ENCODE data around the gene CERS1. TPM values are rescaled to one million over a fixed set of nuclear protein-coding genes. Genes with fewer than 3 reads are reported as not detected.

Gene CERS1
- total and polyA plus RNA-seq, 9 donors: 0.36 to 2.6 (median 1.2) TPM

DNA sequence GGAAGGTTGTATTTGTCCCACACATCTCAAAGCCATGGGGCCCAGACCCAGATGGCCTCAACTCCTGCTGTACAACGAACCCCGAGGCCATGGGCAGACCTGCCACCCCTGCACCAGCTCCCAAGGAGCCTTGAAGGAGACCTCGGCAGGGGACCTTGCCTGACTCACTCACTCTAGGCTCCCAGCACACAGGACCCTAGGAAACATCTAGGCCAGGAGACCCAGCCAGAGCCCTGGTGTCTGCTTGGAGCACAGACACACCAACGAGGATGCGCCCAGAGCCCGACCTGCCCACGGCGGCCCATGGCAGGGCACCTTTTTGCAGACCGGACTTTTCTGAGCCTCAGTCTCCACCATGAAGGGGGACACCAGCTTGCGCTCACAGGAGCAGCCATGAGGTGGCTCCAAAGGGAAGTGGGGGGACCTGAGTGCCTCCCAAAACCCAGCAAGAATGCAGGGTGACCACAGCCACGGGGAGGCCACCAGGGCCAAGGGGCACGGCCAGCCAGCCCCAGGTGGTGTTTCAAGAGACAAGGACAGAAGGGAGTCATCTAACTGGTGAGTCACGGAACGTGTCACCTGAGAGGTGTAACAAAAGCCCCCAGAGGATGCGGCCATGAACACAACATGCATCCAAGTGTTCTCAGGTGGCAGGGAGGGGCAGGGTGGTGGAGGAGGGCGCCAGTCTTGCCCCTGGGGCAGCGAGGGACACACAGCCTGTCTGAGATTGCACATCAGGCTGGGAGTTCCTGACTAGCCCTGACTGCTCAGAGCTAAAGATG lies 4.9 kb upstream of the CERS1 start:
- no peaks in the 10 kb centered on the region for H3K9me3 ChIP-seq
- TF ChIP-seq POLR2A (IDR thresholded peaks at IDR 0.05) (no peak), EP300 (IDR thresholded peaks at IDR 0.05) (no peak)
- TF ChIP-seq, protein P1, sequence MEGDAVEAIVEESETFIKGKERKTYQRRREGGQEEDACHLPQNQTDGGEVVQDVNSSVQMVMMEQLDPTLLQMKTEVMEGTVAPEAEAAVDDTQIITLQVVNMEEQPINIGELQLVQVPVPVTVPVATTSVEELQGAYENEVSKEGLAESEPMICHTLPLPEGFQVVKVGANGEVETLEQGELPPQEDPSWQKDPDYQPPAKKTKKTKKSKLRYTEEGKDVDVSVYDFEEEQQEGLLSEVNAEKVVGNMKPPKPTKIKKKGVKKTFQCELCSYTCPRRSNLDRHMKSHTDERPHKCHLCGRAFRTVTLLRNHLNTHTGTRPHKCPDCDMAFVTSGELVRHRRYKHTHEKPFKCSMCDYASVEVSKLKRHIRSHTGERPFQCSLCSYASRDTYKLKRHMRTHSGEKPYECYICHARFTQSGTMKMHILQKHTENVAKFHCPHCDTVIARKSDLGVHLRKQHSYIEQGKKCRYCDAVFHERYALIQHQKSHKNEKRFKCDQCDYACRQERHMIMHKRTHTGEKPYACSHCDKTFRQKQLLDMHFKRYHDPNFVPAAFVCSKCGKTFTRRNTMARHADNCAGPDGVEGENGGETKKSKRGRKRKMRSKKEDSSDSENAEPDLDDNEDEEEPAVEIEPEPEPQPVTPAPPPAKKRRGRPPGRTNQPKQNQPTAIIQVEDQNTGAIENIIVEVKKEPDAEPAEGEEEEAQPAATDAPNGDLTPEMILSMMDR (IDR thresholded peaks at IDR 0.05): no peak
- intact Hi-C loops (cut with DNase I): no loop called here
- H3K4me3 ChIP-seq: no peak overlapping the region
- no peaks in the 10 kb centered on the region for H3K36me3 ChIP-seq
- peaks cover 1% of the 10 kb centered on the region for H3K4me1 ChIP-seq (ENCODE audit: insufficient read depth)
- no peak for DNase-seq
- 84 to 91% (median 86%) methylated on average over 17 of the region's 17 CpGs for WGBS, 3 donors
- no peak overlapping the region for H3K27ac ChIP-seq
- no peaks in the 10 kb centered on the region for H3K27me3 ChIP-seq

DNA sequence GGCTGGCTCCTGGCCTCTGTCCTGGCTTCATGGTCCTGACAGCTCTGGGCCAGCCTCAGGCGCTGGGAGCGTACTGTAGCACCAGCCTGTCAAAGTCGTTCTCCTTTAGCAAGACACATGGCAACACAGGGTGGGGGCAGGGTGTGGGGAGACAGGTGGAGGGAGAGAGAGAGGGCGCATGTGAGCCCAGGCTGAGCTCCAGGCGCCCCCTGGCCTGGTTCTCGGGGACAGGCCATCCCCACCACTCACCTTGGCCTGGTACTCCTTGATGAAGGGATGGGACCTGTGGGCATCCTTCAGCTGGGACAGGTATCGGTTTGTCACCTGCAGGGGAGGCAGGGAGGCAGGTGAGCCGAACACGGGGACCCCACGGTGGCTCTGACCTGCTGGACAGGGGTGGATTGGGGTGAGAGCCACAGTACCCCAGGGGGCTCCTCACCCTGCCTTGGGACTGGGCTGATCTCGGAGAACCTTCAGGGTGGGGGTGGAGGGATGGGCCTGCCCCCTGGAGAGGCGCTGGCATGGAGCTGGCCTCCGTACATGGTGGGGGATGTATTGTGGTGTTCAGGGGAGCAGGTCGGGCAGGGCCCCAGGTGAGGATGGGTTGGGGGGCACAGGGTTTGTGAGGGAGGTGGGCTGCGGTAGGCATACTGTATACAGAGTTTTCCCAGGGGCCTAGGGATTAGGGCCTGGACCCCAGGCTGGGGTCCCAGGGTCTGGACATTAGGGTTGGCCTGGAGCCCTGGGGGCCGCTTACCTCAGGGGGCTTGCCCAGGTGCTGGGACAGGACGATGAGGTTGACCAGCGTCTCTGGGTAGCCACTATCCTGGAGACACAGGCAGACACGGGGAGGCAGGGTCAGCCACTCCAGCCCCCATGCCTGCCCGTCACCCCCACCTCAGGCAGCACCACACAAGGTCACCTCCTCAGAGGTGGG lies 3.9 kb upstream of the CERS1 start:
- no peak for TF ChIP-seq EP300 (IDR thresholded peaks at IDR 0.05)
- TF ChIP-seq POLR2A (IDR thresholded peaks at IDR 0.05): no peak
- TF ChIP-seq, protein P1 (IDR thresholded peaks at IDR 0.05): no peak
- H3K9me3 ChIP-seq: no peaks in the 10 kb centered on the region
- intact Hi-C loops (cut with DNase I): no loop called here

DNA sequence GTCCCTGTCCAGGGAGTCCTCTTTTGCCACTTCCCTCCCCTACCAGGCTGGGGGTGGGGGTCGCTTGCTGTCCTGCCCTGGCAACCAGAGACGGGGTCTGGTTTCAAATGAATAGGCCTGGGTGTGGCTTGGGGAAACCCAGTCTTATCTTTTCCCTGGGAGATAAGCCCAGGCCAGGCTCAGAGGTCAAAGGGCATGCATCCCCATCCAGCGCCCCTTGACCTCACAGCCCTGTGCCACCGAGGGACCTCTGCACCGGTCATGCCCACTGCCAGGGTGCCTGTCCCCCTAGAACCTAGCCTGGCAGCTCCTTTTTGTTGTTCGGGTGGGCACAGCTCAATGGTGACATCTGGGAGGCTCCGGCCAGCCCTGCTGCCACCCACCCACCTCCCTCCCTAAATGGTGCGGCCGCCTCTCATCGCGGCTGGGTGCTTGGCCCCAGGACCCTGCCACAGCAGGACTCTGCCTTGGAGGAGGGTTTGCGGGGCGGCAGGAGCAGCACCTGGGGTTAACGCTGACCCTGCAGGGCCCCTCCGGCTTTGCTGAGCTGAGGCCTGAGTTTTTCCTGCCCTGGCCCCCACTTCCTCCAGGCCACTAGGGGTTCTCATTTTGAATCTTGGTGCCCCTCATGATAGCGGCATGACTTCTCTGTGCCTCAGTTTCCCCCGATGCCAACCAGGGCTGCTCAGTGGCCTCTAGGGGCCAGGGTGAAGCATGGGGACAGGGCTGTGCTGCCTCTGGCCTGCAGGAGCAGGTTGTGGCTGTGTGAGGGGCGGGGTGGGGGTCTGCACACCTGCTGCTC lies 2.9 kb upstream of the CERS1 start:
- no peak for DNase-seq
- TF ChIP-seq EP300 (IDR thresholded peaks at IDR 0.05) (no peak), POLR2A (IDR thresholded peaks at IDR 0.05) (no peak)
- TF ChIP-seq, protein P1 (IDR thresholded peaks at IDR 0.05): no peak
- no peaks in the 10 kb centered on the region for H3K9me3 ChIP-seq
- intact Hi-C loops (cut with DNase I): no loop called here
- no peaks in the 10 kb centered on the region for H3K36me3 ChIP-seq
- 70 to 77% (median 77%) methylated on average over 18 of the region's 18 CpGs for WGBS, 3 donors
- no peak overlapping the region for H3K4me3 ChIP-seq
- no peaks in the 10 kb centered on the region for H3K27me3 ChIP-seq
- peaks cover 4% of the 10 kb centered on the region for H3K4me1 ChIP-seq (ENCODE audit: insufficient read depth)
- H3K27ac ChIP-seq: no peak overlapping the region

More for the DNA sequence above, 3.9 kb upstream of the CERS1 start:
- H3K4me3 ChIP-seq: no peak overlapping the region
- H3K36me3 ChIP-seq: no peaks in the 10 kb centered on the region
- H3K27me3 ChIP-seq: no peaks in the 10 kb centered on the region
- peaks cover 4% of the 10 kb centered on the region for H3K4me1 ChIP-seq (ENCODE audit: insufficient read depth)
- no peak for DNase-seq
- WGBS, 3 donors: 82 to 87% (median 82%) methylated on average over 19 to 20 of the region's 20 CpGs
- H3K27ac ChIP-seq: no peak overlapping the region

DNA sequence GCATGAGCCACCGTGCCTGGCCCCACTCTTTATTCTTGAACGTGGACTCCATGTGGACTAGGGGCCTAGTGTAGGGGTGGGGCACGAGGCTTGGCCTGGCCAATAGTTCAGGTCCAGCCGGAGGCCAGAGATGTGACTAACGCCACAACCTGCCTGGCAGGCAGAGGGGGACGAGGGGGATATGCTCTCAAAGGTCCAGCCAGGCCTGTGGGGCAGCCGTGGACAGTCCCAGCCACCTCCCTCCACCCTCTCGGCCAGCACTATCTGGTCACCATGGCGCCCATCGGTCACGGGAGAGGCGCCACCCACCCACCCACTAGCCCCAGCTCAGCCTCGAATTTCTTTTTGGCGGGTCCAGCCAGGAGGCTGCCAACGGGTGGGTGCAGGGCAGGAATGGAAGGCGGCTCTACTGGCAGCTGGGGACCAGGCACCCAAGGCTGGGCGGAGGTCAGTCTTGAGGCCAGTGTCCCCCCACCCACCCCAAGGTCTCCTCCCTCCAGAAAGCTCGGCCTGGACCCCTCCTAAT lies 2.2 kb upstream of the CERS1 start:
- TF ChIP-seq, protein P1 (IDR thresholded peaks at IDR 0.05): no peak
- TF ChIP-seq EP300 (IDR thresholded peaks at IDR 0.05): no peak
- TF ChIP-seq POLR2A (IDR thresholded peaks at IDR 0.05): no peak
- Histone ChIP-seq H3K36me3 (no peaks in the 10 kb centered on the region), H3K4me3 (no peak overlapping the region), H3K27ac (no peak overlapping the region), H3K4me1 (ENCODE audit: insufficient read depth) (peaks cover 4% of the 10 kb centered on the region), H3K9me3 (no peaks in the 10 kb centered on the region), H3K27me3 (no peaks in the 10 kb centered on the region)
- intact Hi-C loops (cut with DNase I): no loop called here
- 38 to 55% (median 38%) methylated on average over 18 of the region's 18 CpGs for WGBS, 3 donors
- peak in 1 of 5 donors; percentile 19 for DNase-seq

All from ovary (tissue), 9 donors.